ENCODE measurements around the gene APPBP2.
A peak's percentile ranks its signal among the peaks of the same experiment; 100 is the strongest.
"Not testable (repeated sequence)": the region's sequence is repeated elsewhere in the genome, so short reads cannot be mapped to it uniquely, and the experiment has no call there.

The APPBP2 gene

DNA sequence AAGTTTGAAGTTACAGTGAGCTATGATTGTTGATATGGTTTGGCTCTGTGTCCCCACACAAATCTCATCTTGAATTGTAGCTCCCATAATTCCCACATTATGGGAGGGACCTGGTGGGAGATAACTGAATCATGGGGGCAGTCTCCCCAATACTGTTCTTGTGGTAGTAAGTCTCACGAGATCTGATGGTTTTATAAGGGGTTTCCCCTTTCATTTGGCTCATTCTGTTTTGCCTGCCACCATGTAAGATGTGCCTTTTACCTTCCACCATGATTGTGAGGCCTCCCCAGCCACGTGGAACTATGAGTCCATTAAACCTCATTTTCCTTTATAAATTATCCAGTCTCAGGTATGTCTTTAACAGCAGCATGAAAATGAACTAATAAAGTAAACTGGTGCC is 35.4 kb downstream of the APPBP2 start:
- not testable (repeated sequence) for DNase-seq

DNA sequence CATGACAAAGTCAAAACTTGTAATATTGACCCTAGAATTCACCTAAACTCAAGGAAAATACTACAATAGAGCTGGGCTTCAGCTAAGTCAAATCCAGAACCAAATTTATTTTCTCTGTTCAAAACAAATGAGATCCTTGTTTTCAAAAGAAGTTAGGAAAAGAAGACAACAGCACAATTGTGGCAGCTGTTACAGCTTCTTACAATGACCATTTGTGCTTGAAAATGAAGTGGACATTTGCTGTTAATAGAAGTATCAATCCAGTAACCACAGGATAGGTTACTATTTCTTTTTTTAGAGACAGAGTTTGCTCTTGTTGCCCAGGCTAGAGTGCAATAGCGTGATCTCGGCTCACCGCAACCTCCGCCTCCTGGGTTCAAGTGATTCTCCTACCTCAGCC is 44.4 kb downstream of the APPBP2 start:
- DNase-seq: no peak

DNA sequence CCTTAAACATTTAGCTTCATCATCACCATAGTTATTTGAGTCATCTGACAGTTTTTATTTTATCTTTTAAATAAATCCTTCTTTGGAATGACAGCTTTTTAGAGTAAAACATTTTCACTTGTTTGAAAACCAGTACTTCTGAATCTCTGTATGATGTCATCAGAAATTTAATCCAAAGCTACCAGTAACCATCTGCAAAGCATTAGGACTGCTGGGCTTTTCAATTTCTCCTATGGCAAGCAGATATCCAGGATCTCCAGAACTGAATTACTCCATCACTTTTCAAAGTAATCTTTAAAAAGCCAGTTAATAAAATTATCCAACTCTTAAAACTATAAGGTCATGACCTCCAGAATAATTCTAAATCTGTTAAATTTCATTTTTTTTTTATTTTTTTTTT is 52.3 kb downstream of the APPBP2 start:
- DNase-seq: no peak

DNA sequence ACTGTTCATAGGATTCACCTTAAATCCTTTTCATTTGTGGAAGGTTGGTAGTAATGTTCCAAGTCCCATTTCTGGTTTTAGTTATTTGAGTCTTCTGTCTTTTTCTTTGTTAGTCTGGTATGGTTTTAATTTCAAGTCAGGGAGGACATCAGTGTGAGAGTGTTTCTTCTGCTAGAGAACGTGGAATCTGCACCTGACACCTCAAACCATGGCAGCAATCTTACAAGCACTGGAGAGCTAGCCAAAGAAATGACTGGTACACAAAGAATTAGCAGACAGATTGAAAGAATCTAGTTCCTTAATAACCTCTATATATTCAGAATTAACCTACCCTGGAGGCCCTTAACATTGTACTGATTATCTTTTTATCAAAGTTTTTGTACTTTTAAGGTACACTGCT is 53.6 kb downstream of the APPBP2 start:
- DNase-seq: no peak

DNA sequence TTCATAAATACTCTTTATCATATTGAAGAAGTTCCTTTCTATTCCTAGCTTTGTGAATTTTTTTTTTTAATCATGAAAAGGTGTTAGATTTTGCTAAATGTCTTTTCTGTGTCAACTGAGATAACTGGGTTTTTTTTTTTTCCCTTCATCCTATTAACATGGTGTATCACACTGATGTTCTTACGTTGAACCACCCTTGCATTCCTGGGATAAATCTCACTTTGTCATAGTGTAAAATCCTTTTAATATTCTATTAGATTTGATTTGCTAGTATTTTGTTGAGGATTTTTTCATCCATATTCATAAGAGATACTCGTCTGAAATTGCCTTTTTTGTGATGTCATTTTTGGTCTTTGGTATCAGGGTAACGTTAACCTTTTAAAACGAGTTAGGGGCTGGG is 54.6 kb downstream of the APPBP2 start:
- no peak for DNase-seq

DNA sequence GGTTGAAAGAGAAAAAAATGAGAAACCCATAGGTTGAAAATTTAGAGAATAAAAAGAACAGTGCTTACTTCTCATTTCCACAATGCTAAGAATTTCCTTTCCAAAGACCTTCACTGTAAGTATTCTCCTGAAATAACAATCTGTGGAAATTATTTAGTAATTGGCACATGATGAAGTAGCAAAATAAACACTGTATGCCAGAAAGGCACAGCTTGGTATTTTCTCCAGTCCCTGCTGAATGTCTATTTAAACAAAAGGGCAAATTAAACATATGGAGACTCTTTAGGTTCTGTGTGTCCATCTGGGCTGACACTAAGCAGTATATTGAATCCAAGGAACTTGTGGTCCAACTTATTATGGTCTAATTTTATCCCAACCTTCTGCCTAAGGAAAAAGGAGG is 57.7 kb downstream of the APPBP2 start:
- peak; percentile 51 for DNase-seq

DNA sequence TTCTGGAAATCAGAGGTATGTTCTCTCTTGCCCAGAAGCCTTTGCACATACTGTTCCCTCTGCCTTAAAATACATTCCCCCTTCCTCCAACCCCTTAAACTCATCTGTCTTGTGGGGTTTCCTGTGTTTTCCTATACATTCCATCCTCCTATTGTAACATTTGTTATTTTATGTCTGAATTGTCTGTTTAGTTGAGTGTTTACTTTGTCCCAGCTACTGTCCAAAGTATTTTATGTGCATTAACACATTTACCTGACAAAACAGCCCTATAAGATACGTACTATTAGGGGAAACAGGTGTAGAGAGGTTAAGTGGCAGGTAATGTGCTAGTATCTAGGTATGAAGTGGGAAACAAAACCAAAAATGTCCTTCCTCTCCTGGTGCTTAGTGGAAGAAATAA is 61.7 kb downstream of the APPBP2 start:
- DNase-seq: no peak

DNA sequence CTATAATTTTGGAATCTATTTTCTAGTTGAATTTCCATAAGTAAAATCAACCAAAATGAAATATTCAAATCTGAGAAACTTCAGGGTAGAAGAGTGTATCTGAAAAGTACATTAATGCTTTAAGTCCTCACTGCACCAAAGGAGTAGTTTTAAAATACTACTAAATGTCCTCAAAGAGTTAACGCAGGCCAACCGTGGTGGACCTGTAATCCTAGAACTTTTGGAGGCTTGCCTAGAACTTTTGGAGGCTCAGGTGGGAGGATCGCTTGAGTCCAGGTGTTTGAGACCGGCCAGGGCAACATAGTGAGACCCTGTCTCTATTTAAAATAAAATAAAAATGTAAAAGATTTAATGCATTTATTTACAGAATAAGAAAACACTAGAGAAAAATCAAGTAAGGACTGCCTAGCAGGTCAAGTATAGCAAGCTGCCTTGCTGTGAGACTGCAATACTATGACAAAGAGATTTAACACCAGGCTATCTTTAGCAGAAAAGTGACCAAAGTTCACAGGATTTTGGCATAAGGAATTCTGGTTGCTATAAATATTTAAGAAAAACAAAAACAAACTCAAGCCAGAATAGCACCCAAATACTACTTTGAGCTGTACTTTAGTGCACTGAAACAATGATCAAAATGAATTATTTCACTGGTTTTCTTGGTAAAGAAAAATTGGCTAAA is 62.7 kb downstream of the APPBP2 start:
- DNase-seq: no peak

DNA sequence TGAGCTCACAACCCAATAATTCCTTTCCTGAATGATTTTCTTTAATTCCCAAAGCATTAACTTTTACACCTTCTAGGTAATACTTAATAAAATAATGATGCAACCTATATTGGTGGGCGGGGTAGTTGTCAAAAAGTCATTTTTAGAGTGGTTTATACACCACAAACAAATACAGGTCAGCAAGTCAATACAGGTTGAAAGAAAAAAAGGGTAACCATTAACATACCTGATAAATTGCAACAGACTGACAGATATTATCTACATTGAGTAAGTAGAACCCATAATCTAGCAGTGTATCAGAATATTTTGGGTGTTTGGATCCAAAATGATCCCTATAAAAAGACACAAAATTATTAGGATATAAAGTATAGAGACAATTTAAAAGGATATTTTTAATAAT is 64.5 kb downstream of the APPBP2 start:
- no peak for DNase-seq

DNA sequence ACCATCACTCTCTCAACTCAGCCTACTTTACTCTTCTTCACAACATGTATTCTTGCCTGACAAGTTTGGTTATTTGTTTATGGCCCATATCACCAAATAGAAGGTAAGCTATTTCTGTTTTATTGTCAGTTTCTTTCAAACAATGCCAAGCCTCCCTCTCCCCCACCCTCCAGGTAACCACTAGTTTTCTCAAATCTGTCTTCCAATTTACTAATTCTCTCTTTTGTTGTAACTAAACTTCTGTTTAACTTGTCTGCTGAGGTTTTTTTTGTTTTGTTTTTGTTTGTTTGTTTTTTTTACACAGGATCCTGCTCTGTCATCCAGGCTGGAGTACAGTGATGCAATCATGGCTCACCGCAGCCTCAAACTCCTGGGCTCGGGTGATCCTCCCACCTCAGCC is 68.9 kb downstream of the APPBP2 start:
- DNase-seq: no peak

DNA sequence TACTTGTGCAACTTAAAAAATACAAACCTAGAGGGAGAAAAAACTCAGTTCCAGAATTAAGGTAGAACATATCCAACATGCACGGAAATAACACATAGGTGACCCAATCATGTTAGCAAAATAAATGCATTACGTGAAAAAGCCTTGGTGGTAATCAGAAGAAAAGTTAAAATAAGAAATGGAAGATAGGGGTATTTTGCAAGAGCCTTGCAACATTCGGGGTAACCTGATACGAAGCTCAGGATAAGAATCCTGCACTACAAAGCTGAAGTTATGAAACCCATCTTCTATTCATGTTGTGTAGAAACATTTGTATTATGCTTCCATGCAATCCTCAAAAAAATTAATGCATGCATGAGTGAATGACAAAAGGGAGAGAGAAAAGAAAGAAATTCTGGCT is 70.7 kb downstream of the APPBP2 start:
- no peak for DNase-seq

DNA sequence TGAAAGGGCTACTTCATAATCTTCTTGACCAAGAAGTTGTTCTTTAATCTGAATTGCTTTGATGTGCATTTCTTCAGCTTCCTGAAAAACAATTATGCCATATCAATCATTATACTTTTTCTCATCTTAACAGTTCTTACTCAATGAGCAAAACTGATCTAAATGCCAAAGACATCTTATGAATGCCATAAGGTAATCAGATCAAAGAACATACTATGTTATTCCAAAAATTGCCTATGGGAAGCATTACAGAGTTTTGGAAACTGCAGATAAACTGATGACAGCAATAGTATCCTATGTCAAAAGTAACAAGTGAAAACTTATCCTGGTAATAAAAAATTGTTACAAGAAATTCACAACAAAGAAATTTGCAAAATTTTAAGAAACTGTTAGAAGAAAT is 74.1 kb downstream of the APPBP2 start:
- DNase-seq: no peak

DNA sequence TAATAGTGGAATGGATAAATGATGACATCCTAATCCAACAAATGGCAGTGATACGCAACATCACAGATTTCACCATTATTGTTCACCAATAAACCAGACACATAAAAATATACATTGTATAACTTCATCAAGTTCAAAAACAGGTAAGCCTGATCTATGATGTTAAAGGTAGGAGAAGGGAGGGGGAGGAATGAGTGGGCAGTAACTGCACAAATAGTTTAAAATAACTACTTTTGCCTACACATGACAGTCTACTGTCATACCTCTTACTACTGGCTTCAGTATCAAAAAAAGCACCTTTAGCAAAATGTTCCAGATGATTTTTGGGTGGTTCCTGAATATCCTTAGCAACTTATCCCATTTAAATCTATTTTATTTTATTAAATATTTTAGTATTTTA is 75.0 kb downstream of the APPBP2 start:
- DNase-seq: no peak

DNA sequence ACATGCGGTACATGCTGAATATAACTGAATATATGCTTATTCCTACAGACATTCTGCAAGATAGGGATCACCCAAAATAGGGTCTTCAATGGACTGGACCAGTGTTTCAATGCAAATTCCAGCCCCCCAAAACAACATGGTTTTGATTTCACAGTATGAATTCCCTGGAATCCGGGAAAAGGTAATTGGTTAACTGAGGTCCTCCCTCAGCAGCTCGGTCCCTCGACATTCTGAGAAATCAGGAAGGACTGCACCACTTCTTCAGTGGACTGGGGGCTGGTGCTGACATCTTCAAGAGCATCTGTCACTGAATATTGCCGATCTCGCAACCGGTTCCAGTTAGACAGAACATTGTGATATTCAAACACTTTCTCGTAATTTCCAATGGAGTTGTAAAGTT is 78.7 kb downstream of the APPBP2 start:
- DNase-seq: no peak

DNA sequence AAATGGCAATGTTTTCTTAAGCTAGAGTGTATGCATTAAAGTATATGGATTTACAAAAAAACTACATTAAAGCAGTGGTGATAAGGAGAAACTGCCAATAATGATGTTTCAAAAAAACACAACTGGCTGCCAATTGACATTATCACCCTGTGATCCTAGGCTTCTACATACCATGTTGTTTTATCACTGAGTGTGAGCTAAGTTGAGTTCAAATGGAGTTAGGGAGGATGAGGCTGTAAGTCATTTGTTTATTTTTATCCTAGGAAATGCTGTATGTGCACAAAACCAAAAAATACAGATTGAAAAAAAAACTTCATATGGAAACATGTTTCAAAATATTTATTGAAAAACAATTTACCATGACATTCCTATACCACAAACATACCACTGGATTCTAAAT is 80.9 kb downstream of the APPBP2 start:
- no peak for DNase-seq

DNA sequence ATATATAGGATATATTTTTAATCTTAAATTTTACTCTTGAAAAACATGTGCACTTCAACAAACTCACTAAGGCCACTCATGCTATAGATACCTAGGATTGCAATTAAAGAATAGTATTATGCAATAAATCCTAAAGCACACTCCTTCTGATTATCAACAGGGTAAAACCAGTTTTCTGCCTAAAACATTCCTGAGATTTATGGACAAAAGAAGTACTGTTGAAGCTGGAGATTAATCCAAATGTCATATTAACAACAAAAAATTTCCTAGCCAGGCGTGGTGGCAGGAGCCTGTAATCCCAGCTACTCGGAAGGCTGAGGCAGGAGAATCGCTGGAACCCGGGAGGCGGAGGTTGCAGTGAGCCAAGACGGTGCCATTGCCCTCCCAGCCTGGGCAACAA is 82.3 kb downstream of the APPBP2 start:
- DNase-seq: no peak

DNA sequence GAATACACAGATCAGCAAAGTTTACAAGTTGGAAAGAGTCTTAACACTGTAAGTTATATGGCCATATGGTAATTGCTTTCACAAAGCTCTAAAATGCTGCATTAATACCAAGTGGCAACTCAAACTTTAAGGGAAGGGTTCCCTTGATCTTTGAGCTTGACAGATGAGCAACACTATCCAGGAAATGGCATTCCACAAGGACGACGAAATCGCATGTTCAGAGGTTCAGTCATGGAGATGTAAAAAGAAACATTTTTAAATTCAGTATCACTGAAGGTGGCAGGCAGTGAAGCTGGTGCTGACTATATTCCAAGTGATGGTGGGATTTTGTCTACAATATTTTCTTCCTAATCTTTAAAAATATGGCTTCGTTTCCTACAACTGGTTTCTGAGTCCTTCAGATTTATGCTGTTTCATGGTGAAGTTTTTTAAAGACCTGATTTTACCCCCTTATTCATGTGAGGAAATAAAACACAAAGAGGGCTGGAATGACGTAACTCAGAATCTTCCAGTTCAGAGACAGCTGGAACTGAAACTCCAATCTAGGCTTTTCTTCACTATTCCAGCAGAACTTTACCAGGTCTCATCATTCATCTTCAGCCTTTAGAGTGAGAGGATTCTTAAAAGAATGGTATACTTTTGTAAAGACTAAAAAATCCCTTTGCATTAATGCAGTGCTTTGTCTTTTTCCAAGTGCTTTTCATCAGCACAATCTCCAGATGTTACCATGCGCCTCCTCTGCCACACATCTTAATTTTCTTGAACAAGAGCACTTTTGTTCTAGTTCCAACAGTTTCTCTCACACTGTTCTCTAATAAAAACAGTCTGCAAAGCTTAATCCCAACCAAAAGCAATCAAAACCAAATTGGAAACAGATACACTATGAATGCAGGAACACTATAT is 83.5 kb downstream of the APPBP2 start:
- no peak for DNase-seq

DNA sequence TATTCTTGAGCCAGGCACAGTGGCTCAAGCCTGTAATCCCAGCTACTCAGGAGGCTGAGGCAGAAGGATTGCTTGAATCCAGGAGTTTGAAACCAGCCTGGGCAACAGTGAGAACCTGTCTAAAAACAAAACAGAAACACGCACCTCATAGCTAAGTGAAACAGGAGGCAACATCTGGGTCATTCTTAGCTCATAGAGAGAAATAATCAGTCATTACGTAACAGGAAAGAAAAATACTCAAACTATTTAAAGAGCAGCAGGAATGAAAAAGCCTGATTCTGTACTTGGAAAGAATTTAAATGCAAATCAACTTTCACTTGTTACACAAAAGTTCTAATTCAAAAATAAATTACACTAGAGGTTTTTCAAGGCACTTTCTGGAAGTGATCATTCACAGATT is 86.5 kb downstream of the APPBP2 start:
- DNase-seq: no peak

DNA sequence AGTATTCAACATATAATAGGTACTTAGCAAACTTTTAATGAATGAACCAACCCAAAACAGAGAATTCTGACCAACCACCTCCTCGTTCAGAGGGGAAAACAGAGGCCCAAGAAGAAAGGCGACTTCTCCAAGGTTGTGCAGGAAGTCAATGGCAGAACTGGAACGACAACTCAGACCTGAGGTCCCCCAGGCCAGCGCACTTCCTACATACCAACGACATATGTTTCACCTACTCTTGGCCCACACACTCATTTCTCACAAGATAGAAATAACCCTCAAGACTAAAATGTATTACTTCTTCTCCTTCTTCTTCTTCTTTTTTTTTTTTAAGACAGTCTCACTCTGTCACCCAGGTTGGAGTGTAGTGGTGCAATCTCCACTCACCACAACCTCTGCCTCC is 89.4 kb downstream of the APPBP2 start:
- no peak for DNase-seq

DNA sequence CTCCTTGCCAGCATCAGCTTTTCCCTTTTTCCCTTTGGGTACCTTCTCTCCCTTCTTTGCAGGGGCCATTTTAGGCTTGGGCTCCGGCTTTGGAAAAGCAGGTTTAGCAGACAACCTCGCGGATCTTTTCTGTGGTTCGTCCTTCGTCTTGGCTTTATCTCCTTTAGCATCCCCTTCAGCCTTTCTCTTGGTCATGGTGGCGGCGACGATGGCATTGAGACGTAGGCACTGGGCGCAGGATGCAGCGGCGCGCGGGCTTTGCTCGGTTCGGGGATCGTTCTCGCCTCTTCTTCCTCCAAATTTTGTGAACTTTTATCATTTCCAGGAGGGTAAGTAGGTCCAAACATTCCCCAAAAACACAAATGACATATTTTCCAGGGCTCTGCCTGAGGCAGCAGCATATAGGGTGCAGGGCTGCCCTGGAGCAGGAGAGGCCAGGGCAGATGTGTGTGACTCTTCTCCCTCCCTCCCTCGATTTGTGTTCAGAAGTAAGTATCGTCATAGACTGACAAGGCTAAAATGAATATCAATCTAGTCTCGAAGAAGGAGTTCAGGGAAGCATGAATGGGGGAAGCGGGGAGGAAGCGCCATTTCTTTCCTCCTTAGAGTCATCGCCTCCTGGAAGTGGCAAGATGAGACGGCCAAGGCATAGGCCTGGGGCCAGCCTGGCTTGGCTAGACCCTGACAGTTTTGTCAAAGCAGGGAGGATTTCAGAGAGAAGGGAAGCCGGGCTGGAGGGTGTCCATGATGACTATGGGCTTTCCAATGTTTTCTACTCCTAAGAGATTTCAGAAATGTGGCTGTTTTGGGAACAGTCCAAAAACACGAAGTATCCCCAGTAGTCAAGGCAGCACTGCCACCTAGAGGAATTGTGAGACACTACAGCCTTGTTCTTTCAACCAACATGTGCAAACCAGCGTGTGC is 90.5 kb downstream of the APPBP2 start:
- peak; percentile 48 for DNase-seq

DNA sequence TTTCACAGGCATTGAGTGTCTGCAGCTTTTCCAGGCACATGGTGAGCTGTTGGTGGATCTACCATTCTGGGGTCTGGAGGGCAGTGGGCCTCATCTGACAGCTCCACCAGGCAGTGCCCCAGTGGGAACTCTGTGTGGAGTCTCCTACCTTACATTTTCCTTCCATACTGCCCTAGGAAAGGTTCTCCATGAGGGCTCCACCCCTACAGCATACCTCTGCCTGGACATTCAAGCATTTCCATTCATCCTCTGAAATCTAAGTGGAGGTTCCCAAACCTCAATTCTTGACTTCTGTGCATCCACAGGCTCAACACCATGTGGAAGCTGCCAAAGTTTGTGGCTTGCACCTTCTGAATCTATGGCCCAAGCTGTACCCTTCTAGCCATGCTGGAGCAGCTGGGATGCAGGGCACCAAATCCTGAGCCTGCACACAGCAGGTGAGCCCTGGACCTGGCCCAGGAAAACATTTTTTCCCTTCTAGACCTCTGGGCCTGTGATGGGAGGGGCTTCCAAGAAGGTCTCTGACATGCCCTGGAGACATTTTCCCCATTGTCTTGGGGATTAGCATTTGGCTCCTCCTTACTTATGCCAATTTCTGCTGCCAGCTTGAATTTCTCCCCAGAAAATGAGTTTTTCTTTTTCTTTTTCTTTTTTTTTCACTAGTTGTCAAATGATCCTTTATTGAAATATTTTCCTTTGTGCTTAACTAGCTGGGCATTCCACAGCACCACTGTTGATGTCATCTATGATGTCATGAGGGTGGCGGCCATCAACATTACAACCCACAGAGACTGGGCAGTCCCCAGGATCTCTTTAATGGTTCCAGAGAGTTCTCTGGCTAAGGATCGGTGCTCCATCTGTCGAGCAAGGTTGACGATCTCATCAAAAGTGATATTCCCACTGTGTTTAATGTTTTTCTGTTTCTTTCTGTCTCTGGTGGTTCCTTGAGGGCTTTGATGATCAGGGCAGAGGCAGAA is 92.7 kb downstream of the APPBP2 start:
- DNase-seq: not testable (repeated sequence)

DNA sequence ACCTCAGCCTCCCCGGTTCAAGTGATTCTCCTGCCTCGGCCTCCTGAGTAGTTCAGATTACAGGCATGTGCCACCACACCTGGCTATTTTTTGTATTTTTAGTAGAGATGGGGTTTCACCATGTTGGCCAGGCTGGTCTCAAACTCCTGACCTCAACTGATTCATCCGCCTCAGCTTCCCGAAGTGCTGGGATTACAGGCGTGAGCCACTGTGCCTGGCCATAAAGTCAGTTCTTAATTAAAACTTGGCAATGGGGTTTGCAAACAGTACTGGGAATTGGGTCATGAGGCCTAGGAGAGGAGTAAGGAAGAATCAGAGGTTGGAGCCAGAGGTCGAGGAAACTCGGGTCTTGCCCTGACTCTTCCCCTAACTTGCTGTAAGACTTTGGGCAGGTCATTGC is 95.5 kb downstream of the APPBP2 start:
- DNase-seq: not testable (repeated sequence)
